Activated T-cell treated with anti-CD3 and anti-CD28 coated beads, Interleukin-2, amount 50 U/mL, for 48 hours (primary cell): ENCODE measurements around the gene MS4A4E.
A peak's percentile ranks its signal among the peaks of the same experiment; 100 is the strongest.
"Not testable (repeated sequence)": the region's sequence is repeated elsewhere in the genome, so short reads cannot be mapped to it uniquely, and the experiment has no call there.

Source experiments
- DNase-seq, 2 experiments: peaks; one replicate each; pipeline ENCODE4 v3.0.0-alpha.2; 2020

The MS4A4E gene

GRCh38 chr11:60242740-60243239 lies at the start of gene MS4A4E:
Gene MS4A4E, minus strand, starts transcription at chr11:60243137. Its CDS starts 13,082 bp downstream, at chr11:60230055.
- no peak for DNase-seq

- DNase-seq: no peak
Observed at GRCh38 chr11:60292145-60292544, 49.2 kb upstream of the MS4A4E start.

GRCh38 chr11:60288531-60288930 lies 45.6 kb upstream of the MS4A4E start:
- no peak for DNase-seq

- DNase-seq: not testable (repeated sequence)
Observed at GRCh38 chr11:60285411-60286126, 42.6 kb upstream of the MS4A4E start.

- no peak for DNase-seq
Observed at GRCh38 chr11:60282286-60282685, 39.3 kb upstream of the MS4A4E start.

GRCh38 chr11:60281485-60281884 lies 38.5 kb upstream of the MS4A4E start:
- DNase-seq: no peak

- no peak for DNase-seq
Observed at GRCh38 chr11:60280412-60280811, 37.5 kb upstream of the MS4A4E start, which contains the start of gene MS4A4A. Gene MS4A4A, plus strand, starts transcription at chr11:60280666. Its CDS starts 10 bp downstream, at chr11:60280676.

- DNase-seq: no peak
Observed at GRCh38 chr11:60274416-60274815, 31.5 kb upstream of the MS4A4E start.

GRCh38 chr11:60265373-60266214 lies 22.7 kb upstream of the MS4A4E start:
- DNase-seq: no peak

- no peak for DNase-seq
Observed at GRCh38 chr11:60264644-60265043, 21.7 kb upstream of the MS4A4E start.

- DNase-seq: no peak
Observed at GRCh38 chr11:60263402-60263801, 20.5 kb upstream of the MS4A4E start.

GRCh38 chr11:60261014-60261413 lies 18.1 kb upstream of the MS4A4E start:
- no peak for DNase-seq

GRCh38 chr11:60257956-60258722 lies 15.2 kb upstream of the MS4A4E start:
- no peak for DNase-seq

- no peak for DNase-seq
Observed at GRCh38 chr11:60252213-60253108, 9.5 kb upstream of the MS4A4E start.

- peak; percentile 41 to 45 for DNase-seq
Observed at GRCh38 chr11:60251485-60252212, 8.7 kb upstream of the MS4A4E start.

- no peak for DNase-seq
Observed at GRCh38 chr11:60241786-60242185, 1.2 kb downstream of the MS4A4E start.

- no peak for DNase-seq
Observed at GRCh38 chr11:60240662-60241061, 2.3 kb downstream of the MS4A4E start.

- no peak for DNase-seq
Observed at GRCh38 chr11:60235321-60235720, 7.6 kb downstream of the MS4A4E start.

GRCh38 chr11:60230681-60231080 lies 12.3 kb downstream of the MS4A4E start:
- DNase-seq: no peak

GRCh38 chr11:60222141-60222540 lies 20.8 kb downstream of the MS4A4E start:
- no peak for DNase-seq

GRCh38 chr11:60221692-60222091 lies 21.2 kb downstream of the MS4A4E start:
- DNase-seq: no peak
